H1 (cell line): ENCODE measurements around the gene NLRX1.

Source experiments
- CREB1 ChIP-seq: IDR thresholded peaks from 2 replicates; pipeline ENCODE4 v1.6.1; 2012; ENCODE audit warnings: inconsistent platforms
- JUN ChIP-seq: IDR thresholded peaks from 2 replicates; pipeline ENCODE4 v1.6.1; 2011; ENCODE audit warnings: low read depth, mild to moderate bottlenecking, improper control_type of control experiment, low read length
- JUND ChIP-seq: IDR thresholded peaks from 2 replicates; pipeline ENCODE4 v1.6.1; 2011; ENCODE audit warnings: mild to moderate bottlenecking, improper control_type of control experiment, low read length
- POLR2A ChIP-seq, 2 experiments: IDR thresholded peaks; 1 replicate in 1 of 2; 2 replicates in 1 of 2; pipeline ENCODE4 v1.6.1; 2011; ENCODE audit warnings: low read depth in 2 of 2, low read length in 2 of 2, mild to moderate bottlenecking in 2 of 2; ENCODE audit errors: control extremely low read depth in 1 of 2
- TAF1 ChIP-seq: IDR thresholded peaks from 2 replicates; pipeline ENCODE4 v1.6.1; 2011; ENCODE audit warnings: mild to moderate bottlenecking, low read depth, low read length
- TF ChIP-seq, protein P1 (sequence below), 3 experiments: IDR thresholded peaks; 1 replicate in 2 of 3; 2 replicates in 1 of 3; pipeline versions ENCODE4 v1.5.1 to v1.6.1; 2011; ENCODE audit warnings: low read length in 3 of 3, mild to moderate bottlenecking in 3 of 3, inconsistent platforms in 2 of 3, low read depth in 1 of 3, moderate library complexity in 1 of 3; ENCODE audit not compliant: insufficient read depth in 1 of 3; ENCODE audit errors: control extremely low read depth in 1 of 3

GRCh38 chr11:119160151-119160550 is 8.4 kb upstream of the NLRX1 start:
- TF ChIP-seq, protein P1, sequence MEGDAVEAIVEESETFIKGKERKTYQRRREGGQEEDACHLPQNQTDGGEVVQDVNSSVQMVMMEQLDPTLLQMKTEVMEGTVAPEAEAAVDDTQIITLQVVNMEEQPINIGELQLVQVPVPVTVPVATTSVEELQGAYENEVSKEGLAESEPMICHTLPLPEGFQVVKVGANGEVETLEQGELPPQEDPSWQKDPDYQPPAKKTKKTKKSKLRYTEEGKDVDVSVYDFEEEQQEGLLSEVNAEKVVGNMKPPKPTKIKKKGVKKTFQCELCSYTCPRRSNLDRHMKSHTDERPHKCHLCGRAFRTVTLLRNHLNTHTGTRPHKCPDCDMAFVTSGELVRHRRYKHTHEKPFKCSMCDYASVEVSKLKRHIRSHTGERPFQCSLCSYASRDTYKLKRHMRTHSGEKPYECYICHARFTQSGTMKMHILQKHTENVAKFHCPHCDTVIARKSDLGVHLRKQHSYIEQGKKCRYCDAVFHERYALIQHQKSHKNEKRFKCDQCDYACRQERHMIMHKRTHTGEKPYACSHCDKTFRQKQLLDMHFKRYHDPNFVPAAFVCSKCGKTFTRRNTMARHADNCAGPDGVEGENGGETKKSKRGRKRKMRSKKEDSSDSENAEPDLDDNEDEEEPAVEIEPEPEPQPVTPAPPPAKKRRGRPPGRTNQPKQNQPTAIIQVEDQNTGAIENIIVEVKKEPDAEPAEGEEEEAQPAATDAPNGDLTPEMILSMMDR (IDR thresholded peaks at IDR 0.05; ENCODE audit: control extremely low read depth in 1 of 3, insufficient read depth in 1 of 3, low read depth in 1 of 3, low read length in 3 of 3) = no peak
- no peak for TF ChIP-seq TAF1
- TF ChIP-seq CREB1 = no peak
- TF ChIP-seq JUN = no peak
- TF ChIP-seq POLR2A (IDR thresholded peaks at IDR 0.05; ENCODE audit: control extremely low read depth in 1 of 2, low read depth in 2 of 2, low read length in 2 of 2) = no peak
- no peak for TF ChIP-seq JUND
